ENCODE results near the gene NLRC5.

NLRC5 gene

GRCh38 chr16:56981729-56982271 lies 7.6 kb upstream of the NLRC5 start:
- H3K4me1 ChIP-seq = no peaks in the 10 kb centered on the region
- TF ChIP-seq CTCF (IDR thresholded peaks at IDR 0.05) = no peak
- H3K9me3 ChIP-seq (ENCODE audit: control insufficient read depth, low read length) = no peaks in the 10 kb centered on the region
- H3K36me3 ChIP-seq (ENCODE audit: control insufficient read depth, insufficient read depth, low read length) = no peaks in the 10 kb centered on the region
- H3K4me2 ChIP-seq (ENCODE audit: low read length) = no peak overlapping the region
- no peaks in the 10 kb centered on the region for H3K79me2 ChIP-seq
- no peaks in the 10 kb centered on the region for H3K27me3 ChIP-seq (ENCODE audit: control insufficient read depth, insufficient read depth, low read length)
- no peak overlapping the region for H3K9ac ChIP-seq
- no peak overlapping the region for H3K27ac ChIP-seq
- H2AFZ ChIP-seq = no peak overlapping the region
- H3K4me3 ChIP-seq (ENCODE audit: low read depth, low read length) = no peak overlapping the region

GRCh38 chr16:56982695-56983094 lies 6.7 kb upstream of the NLRC5 start:
- no peak for TF ChIP-seq CTCF (IDR thresholded peaks at IDR 0.05)
- Histone ChIP-seq H3K27ac (no peak overlapping the region), H3K9me3 (ENCODE audit: control insufficient read depth, low read length) (no peaks in the 10 kb centered on the region), H3K9ac (no peak overlapping the region), H3K79me2 (no peaks in the 10 kb centered on the region), H3K4me1 (no peaks in the 10 kb centered on the region), H3K36me3 (ENCODE audit: control insufficient read depth, insufficient read depth, low read length) (no peaks in the 10 kb centered on the region), H3K4me3 (ENCODE audit: low read depth, low read length) (no peak overlapping the region), H2AFZ (no peak overlapping the region), H3K4me2 (ENCODE audit: low read length) (no peak overlapping the region), H3K27me3 (ENCODE audit: control insufficient read depth, insufficient read depth, low read length) (no peaks in the 10 kb centered on the region)

GRCh38 chr16:56983211-56983751 lies 6.1 kb upstream of the NLRC5 start:
- H3K27ac ChIP-seq = no peak overlapping the region
- no peaks in the 10 kb centered on the region for H3K9me3 ChIP-seq (ENCODE audit: control insufficient read depth, low read length)
- H3K27me3 ChIP-seq (ENCODE audit: control insufficient read depth, insufficient read depth, low read length) = no peaks in the 10 kb centered on the region
- H3K79me2 ChIP-seq = no peaks in the 10 kb centered on the region
- no peak overlapping the region for H3K9ac ChIP-seq
- H3K4me3 ChIP-seq (ENCODE audit: low read depth, low read length) = no peak overlapping the region
- H2AFZ ChIP-seq = no peak overlapping the region
- H3K4me1 ChIP-seq = no peaks in the 10 kb centered on the region
- no peak for TF ChIP-seq CTCF (IDR thresholded peaks at IDR 0.05)
- no peak overlapping the region for H3K4me2 ChIP-seq (ENCODE audit: low read length)
- H3K36me3 ChIP-seq (ENCODE audit: control insufficient read depth, insufficient read depth, low read length) = no peaks in the 10 kb centered on the region

- TF ChIP-seq CTCF (IDR thresholded peaks at IDR 0.05) = no peak
- no peaks in the 10 kb centered on the region for H3K4me1 ChIP-seq
- no peaks in the 10 kb centered on the region for H3K27me3 ChIP-seq (ENCODE audit: control insufficient read depth, insufficient read depth, low read length)
- H3K9me3 ChIP-seq (ENCODE audit: control insufficient read depth, low read length) = no peaks in the 10 kb centered on the region
- no peak overlapping the region for H3K4me2 ChIP-seq (ENCODE audit: low read length)
- H3K9ac ChIP-seq = no peak overlapping the region
- no peak overlapping the region for H3K4me3 ChIP-seq (ENCODE audit: low read depth, low read length)
- H3K79me2 ChIP-seq = no peaks in the 10 kb centered on the region
- H2AFZ ChIP-seq = no peak overlapping the region
- no peaks in the 10 kb centered on the region for H3K36me3 ChIP-seq (ENCODE audit: control insufficient read depth, insufficient read depth, low read length)
- no peak overlapping the region for H3K27ac ChIP-seq
Measured at GRCh38 chr16:56984639-56985038, 4.7 kb upstream of the NLRC5 start.

GRCh38 chr16:56985288-56985961 lies 3.9 kb upstream of the NLRC5 start:
- H3K36me3 ChIP-seq (ENCODE audit: control insufficient read depth, insufficient read depth, low read length) = no peaks in the 10 kb centered on the region
- no peak overlapping the region for H3K4me3 ChIP-seq (ENCODE audit: low read depth, low read length)
- H3K9me3 ChIP-seq (ENCODE audit: control insufficient read depth, low read length) = no peaks in the 10 kb centered on the region
- no peak overlapping the region for H3K4me2 ChIP-seq (ENCODE audit: low read length)
- H3K4me1 ChIP-seq = peaks cover 7% of the 10 kb centered on the region
- no peak overlapping the region for H2AFZ ChIP-seq
- H3K27me3 ChIP-seq (ENCODE audit: control insufficient read depth, insufficient read depth, low read length) = no peaks in the 10 kb centered on the region
- no peaks in the 10 kb centered on the region for H3K79me2 ChIP-seq
- H3K27ac ChIP-seq = no peak overlapping the region
- H3K9ac ChIP-seq = no peak overlapping the region
- no peak for TF ChIP-seq CTCF (IDR thresholded peaks at IDR 0.05)
